MCF 10A (cell line): Measurements from ENCODE around the gene ZNF24. TPM values are rescaled to one million over a fixed set of nuclear protein-coding genes. Genes with fewer than 3 reads are reported as not detected.

Experiments used
- BruUV-seq: library from RNA; stranded (reverse); fragments of 400-500 nt; replicated peaks from 2 replicates; lab custom pipeline; 2021; lab: Mats Ljungman, UMichigan
- CTCF ChIA-PET: fragments of 300-600 bp; sonication (Branson Sonifier 250); formaldehyde crosslinking; extraction: SDS; loops from one replicate; lab custom pipeline; 2021; ENCODE audit warnings: antibody characterized with exemption, inconsistent platforms; lab: Yijun Ruan, JAX
- POLR2A ChIA-PET: fragments of 300-600, 350-650 bp; sonication (Branson Sonifier 250); formaldehyde crosslinking; extraction: SDS; loops from one replicate; lab custom pipeline; 2020; ENCODE audit warnings: antibody characterized with exemption, inconsistent platforms; lab: Yijun Ruan, JAX
- DNase-seq: peaks from one replicate; pipeline ENCODE4 v3.0.0-alpha.2; 2018; ENCODE audit not compliant: unreplicated experiment
- H3K27ac Mint-ChIP-seq: one replicate; pipeline ENCODE4 v1.8.0; 2022; ENCODE audit warnings: mild to moderate bottlenecking, low read depth, mixed read lengths; ENCODE audit not compliant: unreplicated experiment
- H3K27me3 Mint-ChIP-seq: one replicate; pipeline ENCODE4 v1.8.0; 2022; ENCODE audit warnings: mixed read lengths; ENCODE audit not compliant: insufficient read depth, unreplicated experiment
- H3K36me3 Mint-ChIP-seq: one replicate; pipeline ENCODE4 v1.8.0; 2022; ENCODE audit warnings: mild to moderate bottlenecking, moderate library complexity, mixed read lengths; ENCODE audit not compliant: insufficient read depth, unreplicated experiment
- H3K4me1 Mint-ChIP-seq: one replicate; pipeline ENCODE4 v1.8.0; 2022; ENCODE audit warnings: mixed read lengths; ENCODE audit not compliant: insufficient read depth, unreplicated experiment
- H3K4me3 Mint-ChIP-seq: one replicate; pipeline ENCODE4 v1.8.0; 2022; ENCODE audit warnings: mild to moderate bottlenecking, moderate library complexity, mixed read lengths; ENCODE audit not compliant: unreplicated experiment
- H3K9me3 Mint-ChIP-seq: one replicate; pipeline ENCODE4 v1.8.0; 2022; ENCODE audit warnings: mixed read lengths; ENCODE audit not compliant: unreplicated experiment
- CTCF ChIP-seq: fragments of 200-600 bp; IDR thresholded peaks from one replicate; pipeline ENCODE4 v1.8.0; 2022; ENCODE audit warnings: antibody characterized with exemption, mild to moderate bottlenecking; ENCODE audit not compliant: unreplicated experiment
- intact Hi-C: fragments of 100-400 bp; cut with micrococcal nuclease; formaldehyde crosslinking; loops from 2 replicates; pipeline ENCODE4 v1.14.1; 2022
- total RNA-seq: library from RNA; stranded (reverse); gene quantifications from 2 replicates; pipeline ENCODE4 v1.2.3, GENCODE V29; 2022

Gene ZNF24
- total RNA-seq, 1 experiment from 2014 or later = 39.1 TPM

GRCh38 chr18:35306588-35307250 lies 37.5 kb downstream of the ZNF24 start:
- Mint-ChIP-seq H3K4me1 (peaks cover 11% of the 10 kb centered on the region), H3K9me3 (peaks cover 16% of the 10 kb centered on the region), H3K36me3 (peaks cover 24% of the 10 kb centered on the region), H3K27ac (no peak overlapping the region), H3K4me3 (no peak overlapping the region), H3K27me3 (no peaks in the 10 kb centered on the region)
- DNase-seq = no peak
- ChIA-PET POLR2A (interaction anchor here (0.9 to 1.0 kb wide), 2 partner anchors 16 to 37 kb away, joined by 3 read pairs; no protein-coding TSS in a partner anchor), CTCF (interaction anchor here (0.7 kb wide), 1 partner anchor 201 kb away, joined by 3 read pairs; no protein-coding TSS in a partner anchor)
- TF ChIP-seq CTCF = no peak
- TSS peak; percentile 16 for BruUV-seq
- intact Hi-C loops = no loop called here

- TF ChIP-seq CTCF = no peak
- Mint-ChIP-seq H3K4me3 (no peak overlapping the region), H3K36me3 (peaks cover 46% of the 10 kb centered on the region), H3K27me3 (no peaks in the 10 kb centered on the region), H3K27ac (no peak overlapping the region), H3K4me1 (no peaks in the 10 kb centered on the region), H3K9me3 (no peaks in the 10 kb centered on the region)
- intact Hi-C loops = no loop called here
- CTCF ChIA-PET = interaction anchor here (0.7 to 1.1 kb wide), 3 partner anchors 9 to 72 kb away, joined by 3 to 5 read pairs (median 3); no protein-coding TSS in a partner anchor
- no peak for DNase-seq
- no TSS peak for BruUV-seq
- POLR2A ChIA-PET = interaction anchor here (1.0 to 1.2 kb wide), 2 partner anchors 12 to 31 kb away, joined by 3 to 4 read pairs; no protein-coding TSS in a partner anchor
Measured at GRCh38 chr18:35303610-35304009, 40.6 kb downstream of the ZNF24 start.

GRCh38 chr18:35296060-35296459 lies 48.2 kb downstream of the ZNF24 start:
- ChIA-PET POLR2A (no interaction called here), CTCF (no interaction called here)
- TF ChIP-seq CTCF = no peak
- peaks cover 45% of the 10 kb centered on the region for H3K36me3 Mint-ChIP-seq
- no TSS peak for BruUV-seq
- intact Hi-C loops = no loop called here
- no peak for DNase-seq
- peaks cover 6% of the 10 kb centered on the region for H3K9me3 Mint-ChIP-seq
- H3K27me3 Mint-ChIP-seq = no peaks in the 10 kb centered on the region
- no peak overlapping the region for H3K4me3 Mint-ChIP-seq
- no peak overlapping the region for H3K27ac Mint-ChIP-seq
- H3K4me1 Mint-ChIP-seq = peaks cover 4% of the 10 kb centered on the region

GRCh38 chr18:35291166-35291565 lies 53.1 kb downstream of the ZNF24 start:
- peaks cover 12% of the 10 kb centered on the region for H3K4me1 Mint-ChIP-seq
- ChIA-PET POLR2A (interaction anchor here (0.7 to 2.0 kb wide), 9 partner anchors 12 to 477 kb away, joined by 3 to 7 read pairs (median 3); partner anchors contain the start of gene ZNF397), CTCF (interaction anchor here (0.6 to 1.0 kb wide), 2 partner anchors 52 to 59 kb away, joined by 3 to 4 read pairs; no protein-coding TSS in a partner anchor)
- H3K9me3 Mint-ChIP-seq = no peaks in the 10 kb centered on the region
- H3K27me3 Mint-ChIP-seq = no peaks in the 10 kb centered on the region
- no TSS peak for BruUV-seq
- no peak for DNase-seq
- peak overlapping the region; percentile 97 for H3K27ac Mint-ChIP-seq
- TF ChIP-seq CTCF = no peak
- peaks cover 22% of the 10 kb centered on the region for H3K36me3 Mint-ChIP-seq
- intact Hi-C loops = loop anchor here (5.0 kb wide), 1 partner anchor 51 kb away; the partner anchor contains the start of gene ZNF24
- peak overlapping the region; percentile 97 for H3K4me3 Mint-ChIP-seq
